HG03139 (cell line): Measurements from ENCODE around the gene SLC25A25.
A peak's percentile ranks its signal among the peaks of the same experiment; 100 is the strongest.
"Not testable (repeated sequence)": the region's sequence is repeated elsewhere in the genome, so short reads cannot be mapped to it uniquely, and the experiment has no call there.

Experiments
- ATAC-seq: cut with Tn5 transposase; IDR thresholded peaks from one replicate; pipeline ENCODE4 v1.9.1; 2021; ENCODE audit not compliant: unreplicated experiment

Gene SLC25A25

GRCh38 chr9:128123451-128124080 lies 55.5 kb downstream of the SLC25A25 start:
- ATAC-seq: no peak

- no peak for ATAC-seq
These were observed 56.4 kb downstream of the SLC25A25 start for GRCh38 chr9:128124451-128124850.

GRCh38 chr9:128124873-128125579 lies 57.0 kb downstream of the SLC25A25 start:
- no peak for ATAC-seq

- no peak for ATAC-seq
These were observed 57.7 kb downstream of the SLC25A25 start for GRCh38 chr9:128125580-128126354.

GRCh38 chr9:128127568-128127989 lies 59.5 kb downstream of the SLC25A25 start, which contains the start of gene PTGES2:
TSS of gene PTGES2 (minus strand) at chr9:128127729. CDS start at chr9:128127717, 12 bp downstream.
- ATAC-seq: peak; percentile 44

GRCh38 chr9:128127990-128128835 lies 60.2 kb downstream of the SLC25A25 start:
- peak; percentile 57 for ATAC-seq

GRCh38 chr9:128128836-128129590 lies 61.0 kb downstream of the SLC25A25 start:
- ATAC-seq: no peak

GRCh38 chr9:128129976-128130590 lies 62.1 kb downstream of the SLC25A25 start:
- not testable (repeated sequence) for ATAC-seq

GRCh38 chr9:128130651-128131050 lies 62.6 kb downstream of the SLC25A25 start:
- ATAC-seq: not testable (repeated sequence)

- not testable (repeated sequence) for ATAC-seq
These were observed 63.3 kb downstream of the SLC25A25 start for GRCh38 chr9:128131346-128131745.

- ATAC-seq: not testable (repeated sequence)
These were observed 64.1 kb downstream of the SLC25A25 start for GRCh38 chr9:128132139-128132538.

GRCh38 chr9:128135561-128135960 lies 67.5 kb downstream of the SLC25A25 start:
- not testable (repeated sequence) for ATAC-seq

- ATAC-seq: no peak
These were observed 69.1 kb downstream of the SLC25A25 start for GRCh38 chr9:128136816-128137793.

GRCh38 chr9:128138001-128138400 lies 70.0 kb downstream of the SLC25A25 start:
- ATAC-seq: no peak

- no peak for ATAC-seq
These were observed 71.6 kb downstream of the SLC25A25 start for GRCh38 chr9:128139621-128140020.

GRCh38 chr9:128141604-128142003 lies 73.6 kb downstream of the SLC25A25 start:
- no peak for ATAC-seq

GRCh38 chr9:128142061-128142460 lies 74.0 kb downstream of the SLC25A25 start:
- no peak for ATAC-seq

- ATAC-seq: no peak
These were observed 74.6 kb downstream of the SLC25A25 start for GRCh38 chr9:128142596-128142995.
